Measurements from ENCODE around the gene NELL2. TPM values are rescaled to one million over a fixed set of nuclear protein-coding genes. Genes with fewer than 3 reads are reported as not detected.

Gene NELL2
- total and polyA plus RNA-seq, 9 of the 15 experiments (the other 6 are each of a cell fraction or from before 2014, with no cell fraction given): 0.32 to 1.1 (median 0.53) TPM

DNA sequence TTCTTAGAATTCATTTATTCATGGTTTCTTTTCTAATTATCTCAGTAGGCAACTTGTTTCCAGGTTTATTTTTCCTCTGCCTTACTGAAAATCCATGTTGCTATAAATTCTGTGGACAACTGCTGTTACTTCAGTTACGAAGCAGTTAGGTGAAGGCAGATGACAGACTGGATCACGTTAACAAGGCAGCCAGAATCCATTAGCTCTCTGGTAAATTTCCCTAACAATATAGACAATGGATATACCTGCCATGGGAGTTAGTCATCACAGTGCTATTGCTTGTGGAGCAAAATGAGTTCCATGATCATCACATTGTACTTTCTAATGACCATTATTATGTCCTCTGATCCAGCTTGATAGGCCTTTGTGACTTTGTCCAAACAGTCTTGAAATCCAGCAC is 291.5 kb downstream of the NELL2 start (continued):
- no peak for TF ChIP-seq ZNF197 (CRISPR knock-in tag; IDR thresholded peaks at IDR 0.05; ENCODE audit: low read depth)
- no peak for TF ChIP-seq CHCHD3 (CRISPR knock-in tag; IDR thresholded peaks at IDR 0.05)

DNA sequence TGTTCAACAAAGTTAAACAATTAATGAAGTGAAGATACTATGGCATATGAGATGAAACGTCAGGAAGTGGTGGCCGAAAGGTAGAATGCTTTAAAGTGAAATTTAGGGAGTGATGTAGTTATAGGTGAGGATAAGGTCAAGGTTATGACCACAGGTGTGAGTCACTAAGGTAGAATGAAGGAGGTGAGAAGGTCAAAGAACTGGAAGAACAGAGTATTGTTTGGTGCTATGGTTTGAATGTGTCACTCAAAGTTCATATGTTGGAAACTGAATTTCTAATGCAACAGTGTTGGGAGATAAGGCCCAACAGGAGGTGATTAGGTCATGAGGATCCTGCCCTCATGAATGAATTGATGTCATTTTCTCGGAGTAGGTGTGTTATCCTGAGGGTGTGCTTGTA is 293.6 kb downstream of the NELL2 start:
- intact Hi-C loops (cut with micrococcal nuclease) (no loop called here), in situ Hi-C loops (cut with MboI) (no loop called here)
- no peak overlapping the region for H3K4me3 ChIP-seq
- no peaks in the 10 kb centered on the region for H3K27me3 ChIP-seq (ENCODE audit: control insufficient read depth in 2 of 2, insufficient read depth in 2 of 2, low read length in 2 of 2)
- TF ChIP-seq FOXJ3 (CRISPR knock-in tag; IDR thresholded peaks at IDR 0.05) (no peak), BRF1 (IDR thresholded peaks at IDR 0.05; ENCODE audit: borderline replicate concordance, extremely low read depth, insufficient read length) (no peak), SMC3 (conservative IDR thresholded peaks at IDR 0.05; ENCODE audit: insufficient read depth, low read depth, low read length) (no peak)
- TF ChIP-seq, protein P1, sequence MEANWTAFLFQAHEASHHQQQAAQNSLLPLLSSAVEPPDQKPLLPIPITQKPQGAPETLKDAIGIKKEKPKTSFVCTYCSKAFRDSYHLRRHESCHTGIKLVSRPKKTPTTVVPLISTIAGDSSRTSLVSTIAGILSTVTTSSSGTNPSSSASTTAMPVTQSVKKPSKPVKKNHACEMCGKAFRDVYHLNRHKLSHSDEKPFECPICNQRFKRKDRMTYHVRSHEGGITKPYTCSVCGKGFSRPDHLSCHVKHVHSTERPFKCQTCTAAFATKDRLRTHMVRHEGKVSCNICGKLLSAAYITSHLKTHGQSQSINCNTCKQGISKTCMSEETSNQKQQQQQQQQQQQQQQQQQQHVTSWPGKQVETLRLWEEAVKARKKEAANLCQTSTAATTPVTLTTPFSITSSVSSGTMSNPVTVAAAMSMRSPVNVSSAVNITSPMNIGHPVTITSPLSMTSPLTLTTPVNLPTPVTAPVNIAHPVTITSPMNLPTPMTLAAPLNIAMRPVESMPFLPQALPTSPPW (CRISPR knock-in tag; IDR thresholded peaks at IDR 0.05): no peak
- no peaks in the 10 kb centered on the region for H3K9me3 ChIP-seq (replicated peaks; ENCODE audit: control insufficient read depth, insufficient read depth, low read depth, low read length)
- ChIA-PET CTCF (ENCODE audit: low intra/inter-chr PET ratio) (no interaction called here), POLR2A (no interaction called here)
- H3K4me2 ChIP-seq (ENCODE audit: insufficient read depth, low read length): no peak overlapping the region
- ATAC-seq (no peak), DNase-seq (ENCODE audit: extremely low read depth in 1 of 4, low spot score in 3 of 4) (no peak), FAIRE-seq (no peak)
- H3K79me2 ChIP-seq (ENCODE audit: control insufficient read depth, insufficient read depth, low read length): no peaks in the 10 kb centered on the region
- H4K20me1 ChIP-seq (replicated peaks; ENCODE audit: control insufficient read depth, insufficient read depth, low read length): no peaks in the 10 kb centered on the region
- no peaks in the 10 kb centered on the region for H3K36me3 ChIP-seq (ENCODE audit: control insufficient read depth, insufficient read depth, low read length)
- H3K9me1 ChIP-seq (ENCODE audit: control insufficient read depth, insufficient read depth, low read length): no peaks in the 10 kb centered on the region
- 0% methylated on average over 3 of the region's 3 CpGs for WGBS (ENCODE audit: insufficient coverage, low coverage, missing lambda C conversion rate)
- no peak overlapping the region for H3K27ac ChIP-seq (ENCODE audit: extremely low read depth, low read depth, low read length)
- no peaks in the 10 kb centered on the region for H3K4me1 ChIP-seq (replicated peaks in 1 of 2; ENCODE audit: control insufficient read depth in 2 of 2, insufficient read depth in 2 of 2, low read length in 2 of 2)
- H2AFZ ChIP-seq (ENCODE audit: low read depth, low read length): no peak overlapping the region
- BruUV-seq (replicated peaks): no TSS peak
- H3K9ac ChIP-seq (ENCODE audit: insufficient read depth in 1 of 2, low read depth in 2 of 2, low read length in 2 of 2): no peak overlapping the region

All from K562 (cell line).